IMR-90 (cell line): ENCODE data around the gene ZNF554.

Experiments used
- BHLHE40 ChIP-seq: fragments of 150-350 bp; IDR thresholded peaks from 2 replicates; pipeline ENCODE4 v1.6.1; 2016; ENCODE audit warnings: mild to moderate bottlenecking, low read depth, low read length
- CEBPB ChIP-seq: IDR thresholded peaks from 2 replicates; pipeline ENCODE4 v1.6.1; 2012; ENCODE audit warnings: low read depth, low read length, improper control_type of control experiment
- CHD1 ChIP-seq: IDR thresholded peaks from 2 replicates; pipeline ENCODE4 v1.6.1; 2012; ENCODE audit warnings: low read depth, low read length, improper control_type of control experiment
- CTCF ChIP-seq: conservative IDR thresholded peaks from 2 replicates; pipeline ENCODE4 v1.5.1; 2012; ENCODE audit warnings: mild to moderate bottlenecking, low read depth, low read length, improper control_type of control experiment
- FOS ChIP-seq: fragments of 150-350 bp; IDR thresholded peaks from 2 replicates; pipeline ENCODE4 v1.6.1; 2016; ENCODE audit warnings: low read depth, low read length
- MXI1 ChIP-seq: IDR thresholded peaks from 2 replicates; pipeline ENCODE4 v1.6.1; 2012; ENCODE audit warnings: low read depth, mild to moderate bottlenecking, low read length, moderate library complexity, borderline replicate concordance
- POLR2A ChIP-seq: IDR thresholded peaks from 2 replicates; pipeline ENCODE4 v1.6.1; 2012; ENCODE audit warnings: mild to moderate bottlenecking, low read depth, low read length
- RCOR1 ChIP-seq: IDR thresholded peaks from 2 replicates; pipeline ENCODE4 v1.6.1; 2012; ENCODE audit warnings: mild to moderate bottlenecking, low read length, improper control_type of control experiment; ENCODE audit not compliant: insufficient replicate concordance
- RFX5 ChIP-seq: IDR thresholded peaks from 2 replicates; pipeline ENCODE4 v1.8.0; 2012; ENCODE audit warnings: low read depth, mild to moderate bottlenecking, low read length, moderate library complexity
- SMC3 ChIP-seq: fragments of 150-350 bp; IDR thresholded peaks from 2 replicates; pipeline ENCODE4 v1.6.1; 2016; ENCODE audit warnings: low read depth, mild to moderate bottlenecking, antibody characterized with exemption, low read length, moderate library complexity
- TF ChIP-seq, protein P1 (sequence below): fragments of 150-350 bp; IDR thresholded peaks from 2 replicates; pipeline ENCODE4 v1.6.1; 2017; ENCODE audit warnings: mild to moderate bottlenecking, antibody characterized with exemption, low read length, low read depth
- TF ChIP-seq, protein P2 (sequence below): fragments of 150-350 bp; IDR thresholded peaks from 2 replicates; pipeline ENCODE4 v1.6.1; 2016; ENCODE audit warnings: low read depth, mild to moderate bottlenecking, low read length, moderate library complexity, borderline replicate concordance

- TF ChIP-seq BHLHE40: no peak
- TF ChIP-seq RCOR1: no peak
- TF ChIP-seq FOS: no peak
- no peak for TF ChIP-seq CTCF
- no peak for TF ChIP-seq MXI1
- TF ChIP-seq POLR2A: no peak
- TF ChIP-seq CEBPB: no peak
- TF ChIP-seq, protein P1, sequence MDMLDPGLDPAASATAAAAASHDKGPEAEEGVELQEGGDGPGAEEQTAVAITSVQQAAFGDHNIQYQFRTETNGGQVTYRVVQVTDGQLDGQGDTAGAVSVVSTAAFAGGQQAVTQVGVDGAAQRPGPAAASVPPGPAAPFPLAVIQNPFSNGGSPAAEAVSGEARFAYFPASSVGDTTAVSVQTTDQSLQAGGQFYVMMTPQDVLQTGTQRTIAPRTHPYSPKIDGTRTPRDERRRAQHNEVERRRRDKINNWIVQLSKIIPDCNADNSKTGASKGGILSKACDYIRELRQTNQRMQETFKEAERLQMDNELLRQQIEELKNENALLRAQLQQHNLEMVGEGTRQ: no peak
- TF ChIP-seq RFX5: no peak
- TF ChIP-seq SMC3: no peak
- no peak for TF ChIP-seq CHD1
- TF ChIP-seq, protein P2, sequence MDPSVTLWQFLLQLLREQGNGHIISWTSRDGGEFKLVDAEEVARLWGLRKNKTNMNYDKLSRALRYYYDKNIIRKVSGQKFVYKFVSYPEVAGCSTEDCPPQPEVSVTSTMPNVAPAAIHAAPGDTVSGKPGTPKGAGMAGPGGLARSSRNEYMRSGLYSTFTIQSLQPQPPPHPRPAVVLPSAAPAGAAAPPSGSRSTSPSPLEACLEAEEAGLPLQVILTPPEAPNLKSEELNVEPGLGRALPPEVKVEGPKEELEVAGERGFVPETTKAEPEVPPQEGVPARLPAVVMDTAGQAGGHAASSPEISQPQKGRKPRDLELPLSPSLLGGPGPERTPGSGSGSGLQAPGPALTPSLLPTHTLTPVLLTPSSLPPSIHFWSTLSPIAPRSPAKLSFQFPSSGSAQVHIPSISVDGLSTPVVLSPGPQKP: no peak
Measured at GRCh38 chr19:2804156-2805004, 15.3 kb upstream of the ZNF554 start.
